ELR (cell line): Measurements from ENCODE around the gene FHAD1.

ENCODE experiments used
- DNase-seq: peaks from one replicate; pipeline ENCODE4 v3.0.0-alpha.2; 2015; ENCODE audit warnings: low read depth

The FHAD1 gene

DNA sequence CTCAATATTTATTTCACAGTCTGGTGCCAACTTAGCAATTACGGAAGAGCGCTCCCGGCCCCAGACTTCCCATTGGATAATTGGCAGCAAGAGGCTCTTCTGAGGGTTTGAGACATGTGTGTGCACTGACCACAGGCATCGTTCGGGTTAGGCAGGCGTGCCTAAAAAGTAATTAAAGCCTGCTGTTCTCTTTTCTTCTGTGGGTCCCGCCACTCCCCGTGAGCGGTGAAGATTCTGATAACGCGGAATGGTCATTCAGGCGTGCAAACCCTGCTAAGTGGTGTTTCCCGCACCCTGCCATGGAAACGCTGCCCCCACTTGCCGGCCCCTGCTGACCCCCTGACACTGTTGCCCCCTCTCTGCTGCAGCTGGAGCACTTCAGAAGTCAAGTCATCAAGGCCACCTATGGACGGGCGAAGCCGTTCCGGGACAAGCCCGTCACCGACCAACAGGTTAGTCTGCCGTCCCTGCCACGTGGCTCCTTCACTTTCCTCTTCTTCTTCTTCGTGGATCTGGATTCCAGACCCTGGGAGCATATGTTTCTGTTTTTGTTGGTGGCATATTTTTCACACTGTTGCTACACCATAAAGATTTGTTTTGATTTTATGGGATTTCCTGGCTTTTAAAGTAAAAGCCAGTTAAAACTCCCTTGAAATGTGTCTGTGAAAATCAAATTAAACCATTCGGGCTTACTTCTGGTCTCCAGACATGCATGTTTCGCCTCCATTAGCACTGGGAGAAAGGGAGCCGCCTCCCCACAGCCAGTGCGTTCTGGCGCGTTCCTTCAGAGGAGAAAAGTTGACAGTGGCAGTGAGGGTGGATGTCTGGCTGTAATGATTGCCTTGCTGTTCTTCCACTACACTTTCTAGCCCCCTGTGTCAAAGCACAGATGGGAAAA is 79.9 kb downstream of the FHAD1 start:
- no peak for DNase-seq

DNA sequence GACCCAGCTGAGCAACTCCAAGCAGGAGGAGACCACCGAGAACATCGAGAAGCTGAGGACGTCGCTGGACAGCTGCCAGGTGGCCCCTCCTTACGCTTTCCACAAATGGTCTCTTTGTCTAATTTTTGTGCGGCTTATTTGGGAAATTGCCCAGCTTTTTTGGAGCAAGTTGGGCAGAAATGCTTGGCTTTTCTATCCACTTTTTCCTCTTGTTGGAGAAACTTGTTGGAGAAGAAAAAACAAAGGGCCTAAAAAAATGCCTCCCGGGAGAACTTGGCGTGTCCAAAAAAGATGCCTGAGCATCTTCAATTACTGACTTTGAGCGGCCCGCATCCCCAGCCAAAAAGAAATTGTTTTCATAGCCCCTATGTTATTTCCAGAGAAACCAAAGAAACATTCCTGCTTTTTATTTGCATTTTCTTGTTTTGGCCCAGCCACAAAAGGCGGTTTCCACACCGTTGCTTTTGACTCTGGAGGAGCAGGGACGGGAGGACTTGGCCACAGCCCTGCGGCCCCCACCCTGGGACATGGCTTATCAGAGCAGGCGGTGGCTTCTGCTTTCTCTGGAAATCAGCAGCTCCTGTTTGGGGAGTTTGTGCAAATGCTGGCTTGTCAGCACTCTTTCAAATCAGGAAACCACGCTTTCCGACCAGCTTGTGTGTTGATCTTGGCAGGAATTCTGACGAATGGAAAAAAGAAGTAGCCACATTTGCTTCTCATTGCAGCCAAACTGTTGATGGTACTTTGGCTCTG is 81.5 kb downstream of the FHAD1 start:
- no peak for DNase-seq

DNA sequence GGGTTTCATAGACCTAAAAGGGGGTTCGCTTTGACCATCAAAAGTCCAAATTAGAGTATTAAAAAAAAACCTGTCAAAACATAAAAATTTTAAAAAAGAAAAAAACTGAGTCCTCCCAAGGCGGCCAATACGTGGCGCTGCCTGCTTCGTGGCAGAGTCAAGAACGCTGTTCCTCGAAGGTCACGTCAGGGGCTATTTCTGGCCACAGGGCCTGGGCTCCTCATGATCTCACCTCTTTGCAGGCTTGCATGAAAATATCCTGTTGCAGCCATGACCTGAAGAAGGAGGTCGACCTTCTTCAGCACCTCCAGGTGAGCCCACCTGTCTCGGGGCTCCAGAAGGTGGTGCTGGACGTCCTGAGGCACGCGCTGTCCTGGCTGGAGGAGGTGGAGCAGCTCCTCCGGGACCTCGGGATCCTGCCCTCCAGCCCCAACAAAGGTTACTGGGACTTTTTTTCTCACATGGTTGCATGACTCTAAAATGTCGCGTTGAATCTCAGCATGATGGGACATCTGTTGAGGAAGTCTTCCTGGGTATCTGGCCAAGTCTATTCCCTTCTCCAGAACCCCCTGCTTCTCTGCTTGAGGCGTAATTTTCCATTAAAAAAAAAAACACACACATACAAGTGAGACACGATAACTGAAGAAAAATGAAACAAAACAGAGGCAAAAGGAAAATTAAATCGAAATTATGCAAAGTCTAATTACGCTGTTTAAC is 82.2 kb downstream of the FHAD1 start:
- peak; percentile 52 for DNase-seq

DNA sequence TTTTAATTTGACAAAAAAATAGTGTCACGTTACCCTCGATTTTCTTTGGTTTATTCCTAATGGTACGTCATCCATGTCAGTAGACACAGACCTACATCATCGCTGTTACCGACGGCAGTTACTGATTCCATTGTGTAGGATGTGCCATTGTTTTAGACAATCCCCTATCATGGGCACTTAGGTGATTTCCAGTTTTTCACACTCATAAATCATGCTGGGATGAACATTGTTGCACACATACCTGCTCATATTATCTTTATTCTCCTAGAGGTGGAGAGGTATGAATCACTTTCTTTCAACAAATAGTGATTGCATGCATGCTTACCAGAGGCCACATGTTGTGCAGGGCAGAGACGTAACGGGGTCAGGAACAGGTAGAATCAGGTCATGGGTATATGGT is 83.0 kb downstream of the FHAD1 start:
- DNase-seq: no peak

DNA sequence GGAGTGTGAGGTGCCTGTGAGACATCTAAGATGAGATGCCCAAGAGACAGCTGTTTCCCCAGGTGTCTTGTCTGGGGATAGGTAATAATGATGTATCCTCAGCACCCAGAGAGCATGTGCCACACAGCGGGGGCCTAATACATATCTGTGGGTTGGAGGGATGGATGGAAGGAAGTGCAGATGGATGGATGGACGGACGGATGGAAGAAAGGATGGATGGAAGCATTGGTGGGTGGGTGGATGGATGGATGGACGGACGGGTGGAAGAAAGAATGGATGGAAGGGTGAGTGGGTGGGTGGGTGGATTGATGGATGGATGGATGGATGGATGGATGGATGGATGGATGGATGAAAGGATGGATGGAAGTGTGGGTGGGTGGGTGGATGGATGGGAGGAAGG is 84.2 kb downstream of the FHAD1 start:
- DNase-seq: no peak

DNA sequence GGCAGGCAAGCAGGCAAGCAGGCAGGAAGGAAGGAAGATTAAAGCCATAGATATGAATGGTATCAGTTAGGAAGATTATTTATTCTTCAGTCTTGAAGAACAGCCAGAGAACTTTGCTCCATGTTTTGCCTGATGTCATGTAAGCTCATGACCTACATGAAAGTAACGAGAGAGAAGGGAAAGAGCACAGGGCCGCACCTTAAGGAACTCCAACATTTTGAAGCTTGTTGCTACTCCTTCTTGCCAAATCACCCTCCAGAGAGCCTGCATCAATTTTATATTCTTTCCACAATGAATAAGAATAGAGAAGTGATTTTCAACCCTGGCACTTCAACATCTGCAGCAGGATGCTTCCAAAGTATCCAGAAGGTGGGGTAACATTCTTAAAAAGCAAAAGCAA is 84.7 kb downstream of the FHAD1 start:
- no peak for DNase-seq

DNA sequence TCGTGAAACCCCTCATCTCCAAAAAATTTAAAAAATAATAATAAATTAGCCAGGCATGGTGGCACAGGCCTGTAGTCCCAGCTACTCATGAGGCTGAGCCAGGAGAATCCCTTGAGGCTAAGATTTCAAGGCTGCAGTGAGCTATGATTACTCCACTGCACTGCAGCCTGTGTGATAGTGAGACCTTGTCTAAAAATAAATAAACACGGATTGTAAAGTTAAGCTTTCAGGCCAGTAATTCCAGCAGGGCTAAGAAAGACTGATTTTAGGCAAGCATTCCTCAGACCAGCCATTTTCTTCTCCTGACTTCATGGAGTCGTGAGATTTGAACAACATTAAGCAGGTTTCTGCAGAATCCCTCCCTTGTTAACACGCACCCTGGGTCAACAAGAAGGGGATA is 85.5 kb downstream of the FHAD1 start:
- no peak for DNase-seq

DNA sequence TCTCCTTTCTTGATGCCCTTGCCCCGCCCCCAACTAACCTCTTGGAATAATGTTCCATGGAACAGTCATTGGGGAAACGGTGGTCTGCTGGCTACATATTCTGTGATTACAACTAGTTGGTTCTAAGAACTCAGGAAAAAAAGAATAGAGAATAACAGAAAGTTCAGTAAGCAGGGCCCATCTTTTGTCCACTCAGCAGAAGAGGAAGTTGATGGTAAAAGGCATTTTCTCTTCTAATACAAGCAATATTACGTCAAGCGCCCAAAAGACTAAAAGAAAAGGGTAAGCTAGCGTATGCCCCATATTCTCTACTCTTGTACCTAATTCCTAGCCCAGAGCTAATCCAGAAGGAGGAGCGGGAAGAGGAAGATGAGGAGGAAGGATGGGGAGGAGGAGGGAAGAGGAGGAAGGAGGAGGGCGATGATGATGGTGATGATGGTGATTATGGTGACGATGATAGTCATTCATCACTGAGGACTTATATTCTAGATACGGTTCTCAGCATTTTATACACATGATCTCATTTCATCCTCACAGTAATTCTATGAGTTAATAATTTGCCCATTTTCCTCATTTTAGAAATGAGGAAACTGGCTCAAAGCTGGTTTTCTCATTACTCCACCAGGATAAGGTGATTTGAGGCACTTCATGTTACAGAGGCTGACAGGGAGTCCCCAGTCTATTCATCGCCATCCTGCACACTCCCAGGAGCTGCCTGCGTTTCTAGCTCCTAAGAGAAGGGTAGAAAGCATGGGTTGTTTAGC is 86.1 kb downstream of the FHAD1 start:
- DNase-seq: no peak

DNA sequence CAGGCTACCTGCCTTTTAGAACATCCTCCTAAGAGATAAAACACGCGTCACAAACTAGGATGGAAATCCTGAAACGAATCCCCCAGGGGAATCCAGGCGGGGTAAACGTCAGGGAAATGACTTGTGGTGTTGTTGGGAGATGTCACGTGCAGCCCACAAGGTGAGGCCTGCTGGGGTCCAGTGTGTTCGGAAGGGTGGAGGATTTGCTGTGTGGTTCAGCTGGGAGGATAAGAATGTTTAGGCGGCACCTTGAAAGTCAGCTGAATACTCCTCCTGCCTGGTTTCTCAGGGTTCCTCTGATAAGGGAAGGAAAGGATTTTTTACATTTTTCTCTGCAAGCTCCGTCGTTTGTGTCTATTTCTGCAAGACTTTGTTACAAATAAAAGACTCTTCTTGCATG is 88.0 kb downstream of the FHAD1 start:
- DNase-seq: no peak

DNA sequence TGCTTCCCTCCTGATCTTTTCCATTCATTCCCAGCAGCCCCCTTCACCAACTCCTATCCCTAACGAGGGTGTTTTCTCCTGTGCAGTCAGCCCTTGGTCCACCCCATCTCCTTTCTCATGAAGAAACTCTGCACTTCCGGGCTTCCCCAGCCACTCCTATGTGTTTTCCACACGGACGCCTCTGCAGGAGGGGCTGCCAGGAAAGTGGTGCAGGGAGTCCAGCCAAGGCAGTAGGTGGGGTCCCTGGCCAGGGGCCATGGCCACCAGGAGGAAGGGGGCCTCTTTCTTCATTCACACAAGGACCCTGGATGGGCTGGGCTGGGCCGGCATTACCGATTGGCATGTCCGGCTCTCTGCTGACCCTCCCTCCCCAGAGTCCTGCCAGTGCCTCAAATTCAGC is 89.8 kb downstream of the FHAD1 start:
- DNase-seq: no peak

DNA sequence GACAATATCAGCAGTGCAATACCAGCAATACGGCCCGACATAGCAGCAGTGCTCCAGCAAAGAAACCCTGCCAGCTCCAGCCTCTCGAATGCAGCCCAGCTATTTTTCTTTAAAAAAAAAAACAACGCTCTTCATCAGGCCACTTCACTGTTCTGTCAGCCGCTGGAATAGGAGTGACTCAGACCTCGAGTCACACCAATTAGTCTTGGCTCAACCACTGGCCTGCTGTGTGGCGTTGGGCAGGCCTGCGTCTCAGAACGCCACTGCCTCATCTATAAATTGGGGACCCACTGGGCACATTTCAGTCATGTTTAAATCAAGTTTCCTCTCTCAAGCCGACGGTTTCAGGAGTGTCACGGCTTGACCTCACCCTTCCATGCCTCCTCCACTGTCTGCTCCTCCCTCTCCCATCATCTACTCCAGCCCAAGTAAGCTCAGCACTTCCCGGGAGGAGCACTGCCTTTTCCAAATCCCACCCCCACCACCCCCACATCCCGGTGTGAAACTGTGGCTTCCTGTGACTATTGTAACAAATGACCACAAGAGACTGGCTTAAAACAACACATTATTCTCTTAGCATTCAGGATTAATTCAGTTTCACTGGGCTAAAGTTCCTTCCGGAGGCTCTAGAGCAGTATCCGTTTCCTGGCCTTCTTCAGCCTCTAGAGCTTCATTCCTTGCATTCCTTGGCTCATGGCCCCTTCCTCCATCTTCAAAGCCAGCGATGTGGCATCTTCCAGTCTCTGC is 90.8 kb downstream of the FHAD1 start:
- peak; percentile 90 for DNase-seq

DNA sequence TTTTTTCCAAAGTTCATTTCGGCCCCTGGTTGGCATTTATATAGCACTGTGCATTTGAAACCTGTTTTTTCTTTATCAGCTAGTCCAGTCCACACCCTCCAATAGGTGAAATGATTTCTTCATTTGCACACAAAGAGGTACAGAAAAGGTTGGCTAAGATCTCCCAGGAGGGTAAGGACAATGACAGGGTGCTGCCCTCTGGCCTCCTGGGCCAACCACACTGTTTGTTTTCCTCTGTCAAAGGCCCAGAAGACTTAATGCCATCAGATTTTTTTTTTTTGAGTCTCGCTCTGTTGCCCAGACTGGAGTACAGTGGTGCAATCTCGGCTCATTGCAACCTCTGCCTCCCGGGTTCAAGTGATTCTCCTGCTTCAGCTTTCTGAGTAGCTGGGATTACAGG is 92.5 kb downstream of the FHAD1 start:
- DNase-seq: no peak

DNA sequence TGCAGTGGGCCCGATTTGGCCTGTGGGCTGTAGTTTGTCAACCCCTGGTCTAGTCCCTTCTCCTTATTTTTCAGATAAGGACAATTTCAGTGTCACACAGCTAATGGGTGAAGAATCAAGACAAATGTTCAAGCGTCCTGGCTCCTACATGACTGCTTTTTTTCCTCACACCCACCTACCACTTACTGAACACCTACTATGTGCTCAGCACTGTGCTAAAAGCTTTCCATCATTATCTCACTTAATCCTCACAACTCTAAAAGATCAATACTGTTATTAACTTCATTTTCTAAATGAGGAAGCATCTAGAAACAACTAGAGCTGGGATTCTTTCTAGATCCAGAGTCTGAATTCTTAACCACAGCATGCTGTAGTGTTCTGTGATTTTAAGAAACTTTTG is 94.2 kb downstream of the FHAD1 start:
- no peak for DNase-seq

DNA sequence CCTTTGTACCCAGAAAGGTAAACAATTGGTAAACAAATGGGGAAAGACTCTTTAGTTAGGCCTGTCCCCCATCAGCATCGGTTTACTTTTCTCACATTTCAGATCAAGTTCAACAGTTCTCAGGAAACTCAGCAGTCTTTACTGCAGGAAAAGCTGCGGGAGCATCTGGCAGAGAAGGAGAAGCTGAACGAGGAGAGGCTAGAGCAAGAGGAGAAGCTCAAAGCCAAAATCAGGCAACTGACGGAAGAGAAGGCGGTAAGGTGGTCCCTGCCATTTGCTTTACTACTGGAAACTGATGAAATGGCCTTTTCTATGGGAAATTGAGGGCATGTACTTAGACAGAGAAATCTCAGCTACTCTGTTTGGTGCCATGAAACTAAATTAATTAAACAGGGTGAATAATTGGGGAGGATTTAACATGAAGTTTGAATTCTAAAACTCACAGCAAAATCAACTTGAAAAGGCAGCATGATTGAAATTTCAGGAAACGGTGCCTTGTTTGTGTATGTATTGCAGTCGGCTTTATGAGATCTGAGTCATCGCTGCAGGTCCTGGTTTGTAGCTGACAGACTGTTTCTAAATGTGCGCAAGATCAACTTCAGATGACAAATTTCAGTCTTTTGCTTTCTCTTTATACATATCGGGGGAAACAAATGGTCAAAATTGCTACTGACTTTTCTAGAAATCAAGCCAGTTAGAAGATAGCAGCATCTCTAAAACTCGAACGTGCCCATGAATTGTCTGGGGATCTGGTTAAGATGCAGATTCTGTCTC is 94.8 kb downstream of the FHAD1 start:
- DNase-seq: peak; percentile 75

DNA sequence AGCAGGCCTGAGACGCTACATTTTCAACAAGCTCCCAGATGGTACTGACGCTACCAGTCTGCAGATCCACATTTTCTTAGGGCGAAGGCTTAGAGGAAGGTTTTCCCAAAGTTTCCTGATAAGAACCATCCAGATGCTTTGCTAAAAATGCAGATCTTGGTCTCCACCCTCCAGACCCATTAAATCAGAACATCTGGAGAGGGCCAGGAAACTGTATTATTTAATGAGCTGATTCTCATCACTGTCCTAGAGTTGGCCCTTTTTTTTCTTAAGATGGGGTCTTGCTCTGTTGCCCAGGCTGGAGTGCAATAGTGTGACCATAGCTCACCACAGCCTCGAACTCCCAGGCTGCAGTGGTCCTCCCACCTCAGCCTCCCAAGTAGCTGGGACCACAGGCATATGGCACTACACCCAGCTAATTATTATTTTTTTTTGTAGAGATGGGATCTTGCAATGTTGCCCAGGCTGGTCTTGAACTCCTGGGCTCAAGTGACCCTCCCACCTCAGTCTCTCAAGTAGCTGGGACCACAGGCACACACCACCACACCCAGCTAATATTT is 95.5 kb downstream of the FHAD1 start:
- DNase-seq: no peak

DNA sequence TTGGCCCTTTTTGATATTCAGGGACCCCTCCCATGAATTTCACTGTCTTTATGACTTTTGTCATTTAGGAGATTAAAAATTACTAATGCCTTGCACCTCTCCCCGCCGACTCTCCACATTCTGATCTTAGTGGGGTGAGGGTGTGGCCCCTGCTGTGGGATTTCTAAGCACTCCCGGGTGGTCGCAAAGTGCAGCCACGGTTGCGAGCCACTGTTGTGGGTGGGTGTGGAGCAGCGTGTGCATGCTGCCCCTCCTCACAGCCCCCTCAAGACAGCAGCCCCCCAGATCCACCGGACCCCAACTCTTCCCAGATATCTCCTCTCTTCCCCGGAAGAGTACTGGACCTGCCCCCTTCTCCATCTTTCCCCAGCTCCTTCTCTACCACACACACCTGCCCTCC is 96.1 kb downstream of the FHAD1 start:
- DNase-seq: no peak

DNA sequence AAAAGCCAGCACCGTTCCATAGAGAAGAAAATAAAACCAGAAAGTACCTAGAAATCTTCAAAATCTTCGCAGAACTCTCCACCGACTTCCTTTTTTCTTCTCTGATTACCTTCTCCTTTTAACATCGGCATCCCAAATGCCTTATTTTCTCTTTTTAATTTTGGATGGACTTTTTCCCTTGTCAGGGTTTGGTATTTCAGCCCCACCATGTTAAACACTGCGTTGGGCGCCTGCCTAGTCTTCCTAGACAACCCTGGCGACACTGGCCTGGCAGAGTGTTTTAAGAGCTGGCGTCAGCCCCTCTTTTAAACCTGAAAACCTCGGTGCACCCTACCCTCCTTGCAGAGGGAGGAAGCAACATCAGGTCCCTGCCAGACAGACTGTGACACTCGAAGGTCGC is 96.7 kb downstream of the FHAD1 start:
- DNase-seq: no peak

DNA sequence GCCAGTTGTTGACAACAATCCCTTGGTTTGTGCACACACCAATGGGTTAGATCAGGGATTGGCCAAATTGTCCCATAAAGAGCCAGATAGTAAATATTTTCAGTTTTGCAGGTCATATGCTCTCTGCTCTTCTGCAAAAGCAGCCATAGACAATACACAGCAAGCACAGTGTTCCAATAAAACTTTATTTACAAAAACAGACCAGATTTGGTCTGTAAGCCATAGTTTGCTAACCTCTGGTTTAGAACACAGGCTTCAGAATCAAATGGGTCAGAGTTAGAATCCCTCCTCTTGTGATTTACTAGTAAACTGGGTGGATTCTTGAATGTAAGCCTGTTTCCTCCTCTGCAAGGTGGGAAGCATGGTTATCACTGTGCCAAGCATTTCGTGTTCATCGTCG is 97.4 kb downstream of the FHAD1 start:
- DNase-seq: no peak

DNA sequence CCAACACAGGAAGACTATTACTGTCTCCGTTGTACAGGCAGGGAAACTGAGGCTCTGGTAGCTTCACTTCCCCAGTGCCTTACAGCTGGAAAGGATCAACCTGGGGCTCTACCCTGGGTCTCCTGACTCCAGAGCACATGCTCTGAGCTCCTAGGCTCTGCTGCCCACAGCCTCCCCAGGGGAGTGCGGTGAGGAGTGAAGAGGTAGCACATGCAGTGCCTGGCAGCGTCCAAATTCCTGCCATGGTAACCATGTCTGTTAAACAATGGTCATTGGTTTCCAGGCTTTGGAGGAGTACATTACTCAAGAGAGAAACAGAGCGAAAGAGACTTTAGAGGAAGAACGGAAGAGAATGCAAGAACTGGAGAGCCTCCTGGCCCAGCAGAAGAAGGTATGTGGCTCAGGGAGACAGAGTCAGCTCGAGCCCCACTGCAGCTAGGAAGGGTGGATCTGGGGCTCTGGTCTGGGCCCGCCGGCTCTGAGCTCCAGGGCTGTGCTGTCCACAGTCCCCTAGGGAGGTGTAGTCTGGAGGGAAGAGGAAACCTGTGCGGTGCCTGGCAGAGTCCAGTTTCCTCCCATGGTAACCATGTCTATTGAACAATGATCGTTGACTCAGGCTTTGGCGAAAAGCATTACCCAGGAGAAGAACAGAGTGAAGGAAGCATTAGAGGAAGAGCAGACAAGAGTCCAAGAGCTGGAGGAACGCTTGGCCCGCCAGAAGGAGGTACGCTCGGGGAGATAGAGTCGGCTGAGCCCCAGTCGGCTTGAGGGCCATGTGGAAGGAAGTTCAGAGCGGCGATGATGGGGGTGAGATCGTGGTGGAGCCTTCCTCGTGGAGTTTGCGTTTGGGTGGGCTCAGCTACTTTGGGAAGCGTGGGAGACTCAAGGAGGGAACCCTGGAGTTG is 98.0 kb downstream of the FHAD1 start:
- no peak for DNase-seq
